Transverse colon (tissue), 4 donors: ENCODE results near the gene DPF3. TPM values are rescaled to one million over a fixed set of nuclear protein-coding genes. Genes with fewer than 3 reads are reported as not detected.

Experiments used
- DNase-seq: peaks from one replicate; pipeline ENCODE4 v3.0.0-alpha.2; 2019
- H3K27ac ChIP-seq, 4 donors: fragments of 200-600 bp; sonication (generic); 2 replicates each; pipeline ENCODE4 v1.5.1; 2016 to 2018; ENCODE audit warnings: inconsistent platforms in 4 of 4
- H3K27me3 ChIP-seq: fragments of 200-600 bp; sonication (generic); 2 replicates; pipeline ENCODE4 v1.5.1; 2017; ENCODE audit warnings: inconsistent platforms
- H3K36me3 ChIP-seq, 4 donors: fragments of 200-600 bp; sonication (generic); 2 replicates each; pipeline ENCODE4 v1.5.1; 2017 to 2019; ENCODE audit warnings: inconsistent platforms in 4 of 4
- H3K4me1 ChIP-seq, 4 donors: fragments of 200-600 bp; sonication (generic); 2 replicates each; pipeline ENCODE4 v1.5.1; 2017 to 2020; ENCODE audit warnings: inconsistent platforms in 4 of 4
- H3K4me3 ChIP-seq, 4 donors: fragments of 200-600 bp; sonication (generic); 1 replicate in 1 of 4; 2 replicates in 3 of 4; pipeline versions ENCODE4 v1.5.1 to v1.6.1; 2017 to 2019; ENCODE audit warnings: inconsistent platforms in 4 of 4
- H3K9me3 ChIP-seq, 2 donors: fragments of 200-600 bp; sonication (generic); 2 replicates each; pipeline ENCODE4 v1.5.1; 2017 to 2019; ENCODE audit warnings: inconsistent platforms in 2 of 2
- CTCF ChIP-seq, 5 experiments: fragments of 200-600 bp in 3 of 5; fragments of 450-650 bp in 2 of 5; sonication (generic) in 3 of 5; IDR thresholded peaks; 1 replicate in 2 of 5; 2 replicates in 3 of 5; pipeline ENCODE4 v1.5.1; 2016 to 2017; ENCODE audit warnings: antibody characterized with exemption in 5 of 5, inconsistent platforms in 3 of 5, mild to moderate bottlenecking in 2 of 5, moderate library complexity in 1 of 5
- EP300 ChIP-seq: sonication (generic); formaldehyde crosslinking; IDR thresholded peaks from one replicate; pipeline ENCODE4 v1.6.1; 2017; ENCODE audit warnings: antibody characterized with exemption, low read depth
- POLR2A ChIP-seq: fragments of 450-650 bp; IDR thresholded peaks from one replicate; pipeline ENCODE4 v1.6.1; 2016; ENCODE audit warnings: antibody characterized with exemption, mild to moderate bottlenecking, moderate library complexity
- POLR2AphosphoS5 ChIP-seq, 3 donors: sonication (generic); formaldehyde crosslinking; IDR thresholded peaks; one replicate each; pipeline ENCODE4 v1.6.1; 2016; ENCODE audit warnings: antibody characterized with exemption in 3 of 3
- WGBS, 2 donors: methylation state at CpG; one replicate each; pipeline ENCODE4 v1.1.5; 2018; ENCODE audit warnings: low coverage in 1 of 2; 5-methylcytosine and 5-hydroxymethylcytosine counted together
- in situ Hi-C, 4 donors: fragments of 200-750 bp; cut with MboI; loops; one replicate each; pipeline versions ENCODE4 v1.15.0 to v1.15.1; 2017; ENCODE audit warnings: low sequenced_read_pairs in 3 of 4, low pct_ligation_motif_present in 1 of 4, low pct_unique_long_range_greater_than_20kb in 1 of 4
- intact Hi-C: fragments of 100-400 bp; cut with DNase I; formaldehyde crosslinking; loops from one replicate; pipeline ENCODE4 v1.15.1; 2023; ENCODE audit warnings: low total_unique reads
- total RNA-seq, 4 donors: library from RNA; depleted of rRNA; stranded (reverse); fragments of >200 nt; gene quantifications; one replicate each; pipeline ENCODE4 v1.1.0, GENCODE V29; 2016

DPF3 gene
- total RNA-seq, 4 donors from 2014 or later = 7.1 to 23.5 (median 10.9) TPM

DNA sequence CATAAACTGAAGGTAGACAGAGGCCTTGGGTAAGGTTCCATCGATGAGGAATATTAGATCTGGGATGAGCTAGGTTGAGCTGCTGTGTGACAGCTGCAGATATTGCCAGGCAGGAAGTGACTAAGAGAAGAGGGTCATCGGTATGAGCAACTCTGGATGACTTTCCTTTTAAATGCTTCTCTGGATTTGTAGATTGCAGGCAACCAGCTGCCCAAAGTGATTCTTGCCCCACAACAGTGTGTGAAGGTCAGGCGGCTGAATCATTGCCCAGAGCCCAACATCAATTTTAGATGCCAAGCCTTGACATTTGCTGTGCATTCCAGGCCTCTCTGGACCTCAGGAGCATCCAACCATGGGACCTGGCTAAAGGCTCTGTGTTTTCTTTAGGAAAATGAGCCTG is 255.9 kb downstream of the DPF3 start:
- no peaks in the 10 kb centered on the region for H3K36me3 ChIP-seq
- DNase-seq = no peak
- H3K27me3 ChIP-seq = no peaks in the 10 kb centered on the region
- no peak overlapping the region for H3K27ac ChIP-seq
- peaks cover 0 to 3% of the 10 kb centered on the region in 2 donors for H3K9me3 ChIP-seq
- 73% methylated on average over 2 to 3 of the region's 3 CpGs for WGBS, 2 donors
- TF ChIP-seq POLR2AphosphoS5 (IDR thresholded peaks at IDR 0.05) (no peak), POLR2A (no peak), EP300 (no peak), CTCF (IDR thresholded peaks at IDR 0.05) (no peak)
- in situ Hi-C loops = no loop called here
- no peak overlapping the region for H3K4me3 ChIP-seq
- H3K4me1 ChIP-seq = no peaks in the 10 kb centered on the region
- intact Hi-C loops = no loop called here

- Histone ChIP-seq H3K36me3 (no peaks in the 10 kb centered on the region), H3K9me3 (peaks cover 0 to 3% of the 10 kb centered on the region in 2 donors), H3K27me3 (no peaks in the 10 kb centered on the region), H3K4me3 (no peak overlapping the region), H3K27ac (no peak overlapping the region), H3K4me1 (no peaks in the 10 kb centered on the region)
- 90 to 93% methylated on average over 1 to 4 of the region's 4 CpGs for WGBS, 2 donors
- intact Hi-C loops (no loop called here), in situ Hi-C loops (no loop called here)
- no peak for DNase-seq
- TF ChIP-seq EP300 (no peak), CTCF (IDR thresholded peaks at IDR 0.05) (no peak), POLR2AphosphoS5 (IDR thresholded peaks at IDR 0.05) (no peak), POLR2A (no peak)
Observed at GRCh38 chr14:72636871-72637270, 257.0 kb downstream of the DPF3 start.

- in situ Hi-C loops (no loop called here), intact Hi-C loops (no loop called here)
- peaks cover 0 to 3% of the 10 kb centered on the region in 2 donors for H3K9me3 ChIP-seq
- no peaks in the 10 kb centered on the region for H3K27me3 ChIP-seq
- 73 to 95% methylated on average over 1 of the region's 1 CpG for WGBS, 2 donors
- no peak overlapping the region for H3K27ac ChIP-seq
- DNase-seq = no peak
- no peak overlapping the region for H3K4me3 ChIP-seq
- no peak for TF ChIP-seq POLR2AphosphoS5 (IDR thresholded peaks at IDR 0.05)
- TF ChIP-seq EP300 = no peak
- no peak for TF ChIP-seq POLR2A
- no peak for TF ChIP-seq CTCF (IDR thresholded peaks at IDR 0.05)
- H3K36me3 ChIP-seq = no peaks in the 10 kb centered on the region
- no peaks in the 10 kb centered on the region for H3K4me1 ChIP-seq
Observed at GRCh38 chr14:72636094-72636493, 257.8 kb downstream of the DPF3 start.

- no peak overlapping the region for H3K4me3 ChIP-seq
- intact Hi-C loops (no loop called here), in situ Hi-C loops (no loop called here)
- no peak for TF ChIP-seq CTCF (IDR thresholded peaks at IDR 0.05)
- TF ChIP-seq POLR2AphosphoS5 (IDR thresholded peaks at IDR 0.05) = no peak
- no peak for TF ChIP-seq POLR2A
- TF ChIP-seq EP300 = no peak
- no peaks in the 10 kb centered on the region for H3K4me1 ChIP-seq
- H3K27me3 ChIP-seq = no peaks in the 10 kb centered on the region
- 86 to 90% methylated on average over 1 to 4 of the region's 4 CpGs for WGBS, 2 donors
- DNase-seq = no peak
- H3K27ac ChIP-seq = no peak overlapping the region
- H3K36me3 ChIP-seq = no peaks in the 10 kb centered on the region
- peaks cover 0 to 3% of the 10 kb centered on the region in 2 donors for H3K9me3 ChIP-seq
Observed at GRCh38 chr14:72634691-72635616, 258.9 kb downstream of the DPF3 start.
